Ovary (tissue), 3 donors: ENCODE measurements around the gene INTS3.

Experiments
- CTCF ChIP-seq, 3 donors: fragments of 450-650 bp in 2 of 3; fragments of 200-600 bp in 1 of 3; IDR thresholded peaks; one replicate each; pipeline versions ENCODE4 v1.5.1 to v1.8.0; 2016 to 2022; ENCODE audit warnings: antibody characterized with exemption in 3 of 3, mild to moderate bottlenecking in 1 of 3
- EP300 ChIP-seq: sonication (generic); formaldehyde crosslinking; IDR thresholded peaks from one replicate; pipeline ENCODE4 v1.6.1; 2017; ENCODE audit warnings: antibody characterized with exemption
- POLR2A ChIP-seq: fragments of 450-650 bp; IDR thresholded peaks from one replicate; pipeline ENCODE4 v1.6.1; 2017; ENCODE audit warnings: antibody characterized with exemption, mild to moderate bottlenecking, moderate library complexity
- donor health status: DM: no; HTN: no; CAD: no.

DNA sequence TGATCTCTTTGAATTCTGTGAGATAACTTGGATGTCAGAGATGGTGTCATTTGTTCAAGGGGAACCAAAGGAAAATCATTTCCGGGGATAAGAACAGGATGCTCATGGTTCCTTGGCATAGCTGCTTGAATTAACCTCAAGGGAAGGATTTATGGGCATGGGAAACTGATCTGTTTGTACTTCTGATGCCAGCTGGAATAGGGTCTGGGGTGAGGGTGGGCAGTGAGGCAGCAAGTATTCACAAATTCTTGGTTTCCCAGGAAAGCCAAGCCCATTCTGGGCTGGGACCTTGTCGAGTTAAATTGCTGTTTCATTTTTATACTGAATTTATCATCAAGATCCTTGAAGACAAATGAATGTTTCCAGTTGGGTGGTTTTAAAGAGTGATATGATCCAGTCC, 14.1 kb downstream of the INTS3 start:
- no peak for TF ChIP-seq CTCF (IDR thresholded peaks at IDR 0.05)
- no peak for TF ChIP-seq EP300
- no peak for TF ChIP-seq POLR2A
